ENCODE data around the gene SMYD5.

SMYD5 gene

GRCh38 chr2:73232403-73233153 is 18.5 kb downstream of the SMYD5 start:
- peaks cover 12% of the 10 kb centered on the region for H3K36me3 ChIP-seq (ENCODE audit: insufficient read depth, low read length)
- H3K4me2 ChIP-seq (ENCODE audit: low read length), result peak overlapping the region; percentile 94
- H3K27me3 ChIP-seq (ENCODE audit: control insufficient read depth, insufficient read depth, low read length), result no peaks in the 10 kb centered on the region
- no peaks in the 10 kb centered on the region for H3K9me3 ChIP-seq (replicated peaks; ENCODE audit: low read length)
- H3K4me3 ChIP-seq (ENCODE audit: low read length), result peak overlapping the region; percentile 89
- H3K4me1 ChIP-seq (ENCODE audit: control insufficient read depth, insufficient read depth, low read length), result peaks cover 12% of the 10 kb centered on the region
- H3K9ac ChIP-seq (ENCODE audit: low read depth, low read length), result peak overlapping the region; percentile 84

- Histone ChIP-seq H3K27me3 (ENCODE audit: control insufficient read depth, insufficient read depth, low read length) (no peaks in the 10 kb centered on the region), H3K36me3 (ENCODE audit: insufficient read depth, low read length) (peaks cover 10% of the 10 kb centered on the region), H3K4me2 (ENCODE audit: low read length) (peak within 1 kb of the TSS; percentile 96), H3K9ac (ENCODE audit: low read depth, low read length) (peak within 1 kb of the TSS; percentile 92), H3K4me1 (ENCODE audit: control insufficient read depth, insufficient read depth, low read length) (peaks cover 12% of the 10 kb centered on the region), H3K4me3 (ENCODE audit: low read length) (peak within 1 kb of the TSS; percentile 89), H3K9me3 (replicated peaks; ENCODE audit: low read length) (no peaks in the 10 kb centered on the region)
Observed at GRCh38 chr2:73233154-73233931, 19.3 kb downstream of the SMYD5 start, which contains the start of gene PRADC1. Gene PRADC1, minus strand, starts transcription at chr2:73233239. Its CDS starts 79 bp downstream, at chr2:73233160.

GRCh38 chr2:73233932-73234832 is 20.1 kb downstream of the SMYD5 start, which contains the start of gene CCT7:
Gene CCT7, plus strand, starts transcription at chr2:73234308. Its CDS starts 71 bp downstream, at chr2:73234379.
- Histone ChIP-seq H3K27me3 (ENCODE audit: control insufficient read depth, insufficient read depth, low read length) (no peaks in the 10 kb centered on the region), H3K4me2 (ENCODE audit: low read length) (peak within 1 kb of the TSS; percentile 96), H3K36me3 (ENCODE audit: insufficient read depth, low read length) (peaks cover 10% of the 10 kb centered on the region), H3K9ac (ENCODE audit: low read depth, low read length) (peak within 1 kb of the TSS; percentile 92), H3K4me3 (ENCODE audit: low read length) (peak within 1 kb of the TSS; percentile 89), H3K4me1 (ENCODE audit: control insufficient read depth, insufficient read depth, low read length) (peaks cover 15% of the 10 kb centered on the region), H3K9me3 (replicated peaks; ENCODE audit: low read length) (no peaks in the 10 kb centered on the region)

GRCh38 chr2:73235315-73236028 is 21.4 kb downstream of the SMYD5 start:
- Histone ChIP-seq H3K36me3 (ENCODE audit: insufficient read depth, low read length) (peaks cover 14% of the 10 kb centered on the region), H3K4me2 (ENCODE audit: low read length) (peak overlapping the region; percentile 96), H3K27me3 (ENCODE audit: control insufficient read depth, insufficient read depth, low read length) (no peaks in the 10 kb centered on the region), H3K4me3 (ENCODE audit: low read length) (peak overlapping the region; percentile 89), H3K9me3 (replicated peaks; ENCODE audit: low read length) (no peaks in the 10 kb centered on the region), H3K9ac (ENCODE audit: low read depth, low read length) (peak overlapping the region; percentile 92), H3K4me1 (ENCODE audit: control insufficient read depth, insufficient read depth, low read length) (peaks cover 22% of the 10 kb centered on the region)

DNA sequence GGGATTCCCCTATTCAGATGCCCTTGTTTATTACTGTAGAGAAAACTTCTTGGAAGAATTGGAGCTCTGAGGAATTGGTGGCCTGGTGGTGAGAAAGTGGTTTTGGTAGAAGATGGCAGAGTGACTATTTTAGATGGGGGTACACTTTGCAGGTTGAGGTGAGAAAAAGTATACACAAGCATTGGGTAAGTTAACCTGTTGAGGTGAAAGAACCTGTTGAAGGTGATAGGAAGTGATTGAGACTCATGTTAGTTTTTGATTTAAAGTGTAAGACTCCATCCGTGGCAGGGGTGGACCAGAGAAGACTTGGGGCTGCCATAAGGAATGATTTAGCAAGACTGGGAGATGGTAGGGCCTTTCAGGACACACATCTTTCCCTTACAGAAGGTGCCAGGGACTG is 23.1 kb downstream of the SMYD5 start:
- no peaks in the 10 kb centered on the region for H3K9me3 ChIP-seq (replicated peaks; ENCODE audit: low read length)
- H3K4me3 ChIP-seq (ENCODE audit: low read length), result no peak overlapping the region
- H3K4me1 ChIP-seq (ENCODE audit: control insufficient read depth, insufficient read depth, low read length), result peaks cover 22% of the 10 kb centered on the region
- no peak overlapping the region for H3K9ac ChIP-seq (ENCODE audit: low read depth, low read length)
- H3K36me3 ChIP-seq (ENCODE audit: insufficient read depth, low read length), result peaks cover 22% of the 10 kb centered on the region
- H3K27me3 ChIP-seq (ENCODE audit: control insufficient read depth, insufficient read depth, low read length), result no peaks in the 10 kb centered on the region
- H3K4me2 ChIP-seq (ENCODE audit: low read length), result no peak overlapping the region

- H3K9ac ChIP-seq (ENCODE audit: low read depth, low read length), result no peak overlapping the region
- peaks cover 30% of the 10 kb centered on the region for H3K36me3 ChIP-seq (ENCODE audit: insufficient read depth, low read length)
Observed at GRCh38 chr2:73238149-73238548, 24.1 kb downstream of the SMYD5 start.

GRCh38 chr2:73238976-73239375 is 24.9 kb downstream of the SMYD5 start:
- H3K36me3 ChIP-seq (ENCODE audit: insufficient read depth, low read length), result peaks cover 38% of the 10 kb centered on the region
- no peak overlapping the region for H3K4me2 ChIP-seq (ENCODE audit: low read length)
- H3K4me3 ChIP-seq (ENCODE audit: low read length), result no peak overlapping the region
- peaks cover 19% of the 10 kb centered on the region for H3K4me1 ChIP-seq (ENCODE audit: control insufficient read depth, insufficient read depth, low read length)
- no peaks in the 10 kb centered on the region for H3K27me3 ChIP-seq (ENCODE audit: control insufficient read depth, insufficient read depth, low read length)
- no peak overlapping the region for H3K9ac ChIP-seq (ENCODE audit: low read depth, low read length)
- no peaks in the 10 kb centered on the region for H3K9me3 ChIP-seq (replicated peaks; ENCODE audit: low read length)

More at GRCh38 chr2:73238149-73238548, 24.1 kb downstream of the SMYD5 start:
- Histone ChIP-seq H3K4me2 (ENCODE audit: low read length) (no peak overlapping the region), H3K4me1 (ENCODE audit: control insufficient read depth, insufficient read depth, low read length) (peaks cover 19% of the 10 kb centered on the region), H3K27me3 (ENCODE audit: control insufficient read depth, insufficient read depth, low read length) (no peaks in the 10 kb centered on the region), H3K4me3 (ENCODE audit: low read length) (no peak overlapping the region), H3K9me3 (replicated peaks; ENCODE audit: low read length) (no peaks in the 10 kb centered on the region)

DNA sequence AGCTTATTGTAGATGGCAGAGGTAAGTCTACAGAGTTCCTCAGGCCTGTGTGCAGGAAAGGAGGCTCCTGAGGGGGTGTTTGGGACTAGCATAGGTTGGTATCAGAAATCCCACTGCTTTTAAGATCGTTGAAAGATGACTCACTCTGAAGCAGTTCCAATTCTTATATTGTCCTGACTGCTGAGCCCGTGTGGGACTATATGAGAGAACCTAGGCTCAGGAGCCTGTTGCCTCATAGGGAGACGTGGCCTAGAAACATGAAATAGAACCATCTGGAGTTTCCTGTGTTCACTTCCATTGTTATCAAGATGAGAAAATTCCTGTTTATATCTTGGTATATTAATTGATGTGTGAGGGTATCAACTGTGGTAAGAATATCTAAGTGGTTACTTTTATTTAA is 25.7 kb downstream of the SMYD5 start:
- peaks cover 19% of the 10 kb centered on the region for H3K4me1 ChIP-seq (ENCODE audit: control insufficient read depth, insufficient read depth, low read length)
- H3K4me3 ChIP-seq (ENCODE audit: low read length), result no peak overlapping the region
- peaks cover 46% of the 10 kb centered on the region for H3K36me3 ChIP-seq (ENCODE audit: insufficient read depth, low read length)
- H3K4me2 ChIP-seq (ENCODE audit: low read length), result no peak overlapping the region
- no peaks in the 10 kb centered on the region for H3K9me3 ChIP-seq (replicated peaks; ENCODE audit: low read length)
- no peak overlapping the region for H3K9ac ChIP-seq (ENCODE audit: low read depth, low read length)
- H3K27me3 ChIP-seq (ENCODE audit: control insufficient read depth, insufficient read depth, low read length), result no peaks in the 10 kb centered on the region

GRCh38 chr2:73243884-73244570 is 30.0 kb downstream of the SMYD5 start:
- Histone ChIP-seq H3K4me2 (ENCODE audit: low read length) (no peak overlapping the region), H3K4me1 (ENCODE audit: control insufficient read depth, insufficient read depth, low read length) (peaks cover 8% of the 10 kb centered on the region), H3K36me3 (ENCODE audit: insufficient read depth, low read length) (peaks cover 82% of the 10 kb centered on the region), H3K4me3 (ENCODE audit: low read length) (no peak overlapping the region), H3K9ac (ENCODE audit: low read depth, low read length) (no peak overlapping the region), H3K9me3 (replicated peaks; ENCODE audit: low read length) (no peaks in the 10 kb centered on the region), H3K27me3 (ENCODE audit: control insufficient read depth, insufficient read depth, low read length) (no peaks in the 10 kb centered on the region)

DNA sequence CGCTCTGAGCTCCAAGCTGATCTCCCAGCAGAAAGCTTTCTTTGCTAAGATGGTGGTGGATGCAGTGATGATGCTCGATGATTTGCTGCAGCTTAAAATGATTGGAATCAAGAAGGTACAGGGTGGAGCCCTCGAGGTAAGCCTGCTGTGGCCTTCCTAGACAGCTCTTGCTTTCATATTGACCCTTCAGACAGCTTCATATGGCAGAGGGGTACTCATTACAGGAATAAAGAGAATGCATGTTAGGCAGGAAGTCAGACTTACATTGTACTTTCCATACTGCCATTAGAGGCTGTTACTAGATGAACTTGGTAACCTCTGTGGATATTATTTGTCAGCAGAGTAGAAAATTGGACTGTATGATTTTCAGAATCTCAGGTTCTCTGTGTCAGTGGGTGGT is 30.5 kb downstream of the SMYD5 start:
- Histone ChIP-seq H3K4me1 (ENCODE audit: control insufficient read depth, insufficient read depth, low read length) (peaks cover 3% of the 10 kb centered on the region), H3K36me3 (ENCODE audit: insufficient read depth, low read length) (peaks cover 86% of the 10 kb centered on the region), H3K4me3 (ENCODE audit: low read length) (no peak overlapping the region), H3K9me3 (replicated peaks; ENCODE audit: low read length) (no peaks in the 10 kb centered on the region), H3K9ac (ENCODE audit: low read depth, low read length) (no peak overlapping the region), H3K4me2 (ENCODE audit: low read length) (no peak overlapping the region), H3K27me3 (ENCODE audit: control insufficient read depth, insufficient read depth, low read length) (no peaks in the 10 kb centered on the region)

Data from skeletal muscle satellite cell (primary cell).